ENCODE measurements around the gene C11orf68.

C11orf68 gene

GRCh38 chr11:65871811-65872548, 46.9 kb downstream of the C11orf68 start:
- no peak for DNase-seq (ENCODE audit: low read depth)

GRCh38 chr11:65870706-65871681, 47.9 kb downstream of the C11orf68 start:
- no peak for DNase-seq (ENCODE audit: low read depth)

GRCh38 chr11:65870307-65870658, 48.6 kb downstream of the C11orf68 start:
- no peak for DNase-seq (ENCODE audit: low read depth)

GRCh38 chr11:65869643-65870306, 49.1 kb downstream of the C11orf68 start:
- DNase-seq (ENCODE audit: low read depth), result no peak

GRCh38 chr11:65868907-65869306, 50.0 kb downstream of the C11orf68 start:
- no peak for DNase-seq (ENCODE audit: low read depth)

- DNase-seq (ENCODE audit: low read depth), result no peak
These were observed 50.7 kb downstream of the C11orf68 start for GRCh38 chr11:65868076-65868667.

- no peak for DNase-seq (ENCODE audit: low read depth)
These were observed 51.4 kb downstream of the C11orf68 start for GRCh38 chr11:65867284-65868071.
